CD4-positive, alpha-beta T cell treated with Interleukin-10 for 1 hour (primary cell): ENCODE data around the gene CFDP1.
"Not testable (repeated sequence)": the region's sequence is repeated elsewhere in the genome, so short reads cannot be mapped to it uniquely, and the experiment has no call there.

Source experiments
- DNase-seq: peaks from one replicate; pipeline ENCODE4 v3.0.0-alpha.2; 2020

CFDP1 gene

DNA sequence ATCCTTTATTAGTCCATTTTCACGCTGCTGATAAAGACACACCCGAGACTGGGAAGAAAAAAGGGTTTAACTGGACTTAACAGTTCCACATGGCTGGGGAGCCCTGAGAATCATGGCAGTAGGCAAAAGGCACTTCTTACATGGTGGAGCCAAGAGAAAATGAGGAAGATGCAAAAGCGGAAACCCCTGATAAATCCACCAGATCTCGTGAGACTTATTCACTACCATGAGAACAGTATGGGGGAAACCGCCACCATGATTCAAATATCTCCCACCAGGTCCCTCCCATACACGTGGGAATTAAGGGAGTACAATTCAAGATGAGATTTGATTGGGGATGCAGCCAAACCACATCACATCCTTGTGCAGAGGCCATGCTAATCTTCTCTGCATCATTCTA is 146.9 kb downstream of the CFDP1 start:
- no peak for DNase-seq

DNA sequence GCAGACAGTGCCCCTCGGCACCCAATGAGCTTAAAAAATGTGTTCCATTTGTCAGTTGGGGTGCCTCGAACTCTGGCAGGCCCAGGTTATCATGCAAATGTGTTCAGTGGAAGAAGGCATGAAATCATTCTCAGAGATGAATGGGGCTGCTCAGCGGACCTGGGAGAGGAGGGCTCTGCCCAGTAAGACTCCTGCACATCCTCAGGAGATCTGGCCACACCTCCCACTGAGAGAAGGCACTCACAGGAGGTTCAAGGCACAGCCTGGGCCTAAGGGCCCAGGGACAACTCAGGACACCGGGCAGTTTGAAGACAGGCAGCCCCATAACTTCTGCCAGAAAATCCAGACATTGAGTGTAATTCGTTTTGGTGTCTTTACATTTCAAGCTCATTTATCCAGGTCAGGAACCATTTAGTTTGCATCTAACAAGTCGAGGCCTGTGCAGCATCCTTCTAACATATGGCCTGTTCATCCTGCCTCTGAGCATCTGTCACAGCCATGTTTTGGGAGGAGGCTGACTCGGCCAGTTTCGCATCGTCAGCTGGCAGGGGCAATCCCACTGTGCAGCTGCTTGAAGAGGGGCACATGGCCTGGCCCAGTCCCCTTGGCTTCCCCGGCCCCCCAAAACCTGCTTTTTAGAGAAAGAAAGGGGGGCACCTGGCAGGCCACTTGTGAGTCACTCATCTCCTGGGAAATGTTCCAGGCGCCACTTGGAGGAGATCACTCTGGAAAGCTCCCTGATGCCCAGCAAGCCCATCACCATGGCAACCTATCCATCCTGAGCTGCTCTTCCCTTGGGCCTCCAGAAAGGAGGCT is 150.6 kb downstream of the CFDP1 start:
- DNase-seq, result no peak

DNA sequence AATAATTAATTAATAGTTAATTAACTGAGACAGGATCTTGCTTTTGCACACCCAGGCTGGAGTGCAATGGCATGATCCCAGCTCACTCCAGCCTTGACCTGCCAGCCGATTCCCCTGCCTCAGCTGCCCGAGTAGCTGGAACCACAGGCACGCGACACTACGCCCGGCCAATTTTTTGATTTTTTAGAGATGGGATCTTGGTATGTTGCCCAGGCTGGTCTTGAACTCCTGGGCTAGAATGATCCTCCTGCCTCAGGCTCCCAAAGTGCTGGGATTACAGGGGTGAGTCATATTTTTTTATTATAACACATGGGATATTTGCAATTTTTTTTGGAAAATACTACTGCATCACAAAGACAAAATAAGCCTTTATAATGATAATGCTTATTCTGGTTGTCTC is 151.5 kb downstream of the CFDP1 start:
- no peak for DNase-seq

DNA sequence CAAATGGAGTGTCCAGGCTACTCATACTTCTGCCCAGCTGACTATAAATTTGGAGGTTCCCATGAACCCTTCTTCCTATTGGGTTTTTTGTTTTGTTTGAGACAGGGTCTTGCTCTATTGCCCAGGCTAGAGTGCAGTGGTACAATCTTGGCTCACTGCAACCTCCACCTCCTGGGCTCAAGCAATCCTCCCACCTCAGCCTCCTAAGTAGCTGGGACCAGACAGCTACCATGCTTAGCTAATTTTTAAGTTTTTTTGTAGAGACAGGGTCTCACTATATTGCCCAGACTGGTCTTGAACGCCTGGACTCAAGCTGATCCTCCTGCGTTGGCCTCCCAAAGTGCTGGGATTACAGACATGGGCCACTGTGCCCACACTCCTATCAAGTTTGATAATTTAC is 152.3 kb downstream of the CFDP1 start:
- not testable (repeated sequence) for DNase-seq

DNA sequence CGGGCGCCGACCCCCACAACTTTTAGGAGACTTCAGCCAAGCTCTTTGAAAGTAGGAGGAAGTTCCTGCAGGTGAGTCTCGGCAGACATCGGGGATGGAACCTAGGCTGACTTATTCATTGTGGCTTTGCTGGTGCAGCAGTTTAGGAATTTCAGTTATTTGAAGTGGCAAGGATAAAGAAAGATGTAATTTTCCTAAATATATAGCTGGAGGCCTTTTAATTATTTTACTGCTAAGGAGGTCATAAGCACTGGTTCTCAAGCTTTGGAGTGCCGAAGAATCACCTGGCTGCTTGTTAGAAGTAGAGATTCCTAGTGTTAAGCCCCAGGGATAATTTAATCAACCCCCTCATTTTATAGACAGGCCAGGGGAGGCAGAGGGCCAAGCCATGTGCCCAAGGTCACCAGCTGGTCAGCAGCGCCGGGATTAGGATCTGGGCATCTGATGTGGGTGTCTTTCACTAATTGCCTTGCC is 152.9 kb downstream of the CFDP1 start:
- DNase-seq, result no peak

DNA sequence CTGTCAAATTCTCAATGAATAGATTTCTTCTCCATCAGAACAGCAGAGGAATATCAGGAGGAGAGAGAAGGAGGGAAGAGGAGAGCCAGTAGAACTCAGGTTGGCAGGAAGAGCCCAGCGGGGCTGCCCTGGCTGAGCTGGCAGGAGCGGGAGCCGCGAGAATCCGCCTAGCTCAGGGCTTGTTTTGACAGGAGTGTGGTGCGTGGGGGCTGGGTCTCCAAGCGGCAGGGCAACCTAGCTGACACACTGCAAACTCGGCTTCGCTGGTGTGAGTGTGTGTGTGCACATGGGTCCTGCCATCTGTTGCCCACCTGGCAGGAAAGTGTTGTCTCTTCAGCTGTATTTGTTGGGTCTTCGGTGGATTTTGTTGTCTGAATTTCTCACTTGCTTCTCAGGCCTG is 154.0 kb downstream of the CFDP1 start:
- no peak for DNase-seq

DNA sequence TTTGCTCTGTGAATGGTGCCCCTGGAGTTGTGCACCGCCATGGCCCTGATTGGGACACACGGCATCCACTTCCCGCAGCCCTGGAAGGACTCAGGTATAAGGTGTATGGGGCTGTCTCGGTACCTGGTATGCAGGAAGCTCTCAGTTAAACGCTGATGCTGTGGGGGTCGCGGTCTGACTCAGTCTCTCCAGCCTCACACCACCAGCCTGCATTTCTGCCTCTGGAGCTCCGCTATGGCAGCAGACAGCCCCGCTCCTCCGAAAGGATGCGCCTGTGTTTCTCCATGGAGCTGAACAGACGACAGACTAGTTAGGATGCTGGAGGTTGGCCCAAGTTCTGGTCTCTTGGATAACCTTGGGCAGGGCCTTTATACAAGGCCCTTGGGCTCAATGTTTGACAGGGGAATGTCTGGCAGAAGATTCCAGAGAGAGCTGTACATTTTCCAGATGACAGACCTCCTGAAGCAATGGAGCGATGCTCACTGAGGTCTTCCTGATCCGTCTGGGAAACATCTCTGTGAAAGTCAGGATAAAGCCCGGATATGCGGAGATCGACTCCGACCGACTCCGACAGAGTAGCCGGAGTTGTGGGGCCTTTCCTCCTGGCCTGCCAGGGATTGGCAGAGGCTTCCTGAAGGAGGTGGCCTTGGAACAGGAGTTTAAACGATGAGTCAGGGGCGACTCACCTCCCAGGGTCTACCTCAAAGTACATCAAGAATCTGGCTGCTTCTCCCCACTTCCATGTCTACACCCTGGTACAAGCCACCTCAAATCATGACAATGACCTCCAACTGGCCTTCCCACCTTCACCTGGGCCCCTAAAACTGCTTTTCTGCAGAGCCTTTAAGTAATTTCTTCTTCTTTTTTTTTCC is 160.0 kb downstream of the CFDP1 start:
- no peak for DNase-seq

DNA sequence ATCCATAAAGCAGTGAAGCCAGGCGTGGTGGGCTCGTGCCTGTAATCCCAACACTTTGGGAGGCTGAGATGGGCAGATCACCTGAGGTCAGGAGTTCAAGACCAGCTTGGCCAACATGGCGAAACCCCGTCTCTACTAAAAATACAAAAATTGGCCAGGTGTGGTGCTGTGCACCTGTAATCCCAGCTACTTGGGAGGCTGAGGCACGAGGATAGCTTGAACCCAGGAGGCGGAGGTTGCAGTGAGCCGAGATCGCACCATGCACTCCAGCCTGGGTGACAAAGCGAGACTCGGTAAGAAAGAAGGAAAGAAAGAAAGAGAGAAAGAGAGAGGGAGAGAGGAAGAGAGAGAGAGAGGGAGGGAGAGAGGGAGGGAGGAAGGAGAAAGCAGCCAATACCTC is 160.7 kb downstream of the CFDP1 start:
- not testable (repeated sequence) for DNase-seq

DNA sequence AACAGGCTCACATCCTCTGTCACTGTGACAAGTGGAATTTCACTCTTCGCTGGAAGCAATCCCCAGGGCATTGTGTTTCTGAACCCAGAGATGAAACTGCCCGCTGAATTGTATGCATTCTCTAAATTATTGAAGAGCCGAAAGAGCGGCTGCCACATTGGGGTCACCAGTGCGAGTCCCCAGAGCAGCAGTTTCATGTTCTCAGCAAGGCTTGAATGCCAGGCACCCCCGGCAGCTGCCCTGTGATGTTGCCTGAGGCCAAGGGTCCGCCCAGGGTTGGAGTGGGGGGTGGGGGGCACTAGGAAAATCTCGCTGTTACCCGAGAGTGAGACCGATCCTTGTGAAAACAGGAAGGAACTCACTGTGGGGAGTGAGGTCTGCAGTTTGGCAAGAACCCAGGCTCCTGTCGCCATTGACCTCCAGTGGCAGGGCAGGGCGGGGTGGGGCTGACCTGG is 161.2 kb downstream of the CFDP1 start:
- no peak for DNase-seq

DNA sequence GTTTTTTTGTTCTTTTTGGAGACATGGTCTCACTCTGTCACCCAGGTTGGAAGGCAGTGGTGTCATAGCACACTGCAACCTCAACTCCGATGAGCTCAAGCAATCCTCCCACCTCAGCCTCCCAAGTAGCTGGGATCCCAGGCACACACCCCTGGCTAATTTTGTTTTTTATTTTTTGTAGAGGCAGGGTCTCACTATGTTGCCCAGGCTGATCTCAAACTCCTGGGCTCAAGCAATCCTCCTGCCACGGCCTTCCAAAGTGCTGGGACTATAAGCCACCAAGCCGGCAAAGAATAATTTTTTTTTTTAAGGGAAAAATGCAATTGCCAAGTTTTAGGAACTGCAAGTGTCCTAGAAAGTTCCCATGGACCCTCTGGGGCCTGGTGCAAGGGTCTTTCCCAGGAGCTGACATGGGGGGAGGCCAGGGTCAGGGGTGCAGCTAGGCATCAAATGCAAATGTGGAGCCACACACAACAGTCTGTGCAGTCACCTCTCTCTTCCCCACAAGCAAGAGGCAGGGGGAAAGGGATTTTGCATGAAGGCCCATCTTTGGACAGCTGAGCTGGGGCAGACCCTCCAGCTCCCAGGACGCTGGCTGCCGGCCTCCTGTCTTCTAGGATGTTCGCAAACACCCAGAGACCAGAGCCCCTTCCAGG is 161.7 kb downstream of the CFDP1 start:
- no peak for DNase-seq

DNA sequence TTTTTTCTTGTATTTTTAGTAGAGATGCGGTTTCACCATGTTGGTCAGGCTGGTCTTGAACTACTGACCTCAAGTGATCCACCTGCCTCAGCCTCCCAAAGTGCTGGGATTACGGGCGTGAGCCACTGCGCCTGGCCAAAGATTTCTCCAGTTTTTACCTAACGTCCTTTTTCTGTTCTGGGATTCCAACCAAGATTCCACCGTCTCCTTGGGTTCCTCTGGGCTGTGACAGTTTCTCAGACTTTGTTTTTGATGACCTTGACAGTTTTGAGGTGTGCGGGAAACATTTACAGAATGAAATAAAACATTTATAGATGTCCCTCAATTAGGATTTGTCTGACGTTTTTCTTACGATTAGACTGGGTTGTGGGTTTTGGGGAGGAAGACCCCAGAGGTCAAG is 163.9 kb downstream of the CFDP1 start:
- not testable (repeated sequence) for DNase-seq

DNA sequence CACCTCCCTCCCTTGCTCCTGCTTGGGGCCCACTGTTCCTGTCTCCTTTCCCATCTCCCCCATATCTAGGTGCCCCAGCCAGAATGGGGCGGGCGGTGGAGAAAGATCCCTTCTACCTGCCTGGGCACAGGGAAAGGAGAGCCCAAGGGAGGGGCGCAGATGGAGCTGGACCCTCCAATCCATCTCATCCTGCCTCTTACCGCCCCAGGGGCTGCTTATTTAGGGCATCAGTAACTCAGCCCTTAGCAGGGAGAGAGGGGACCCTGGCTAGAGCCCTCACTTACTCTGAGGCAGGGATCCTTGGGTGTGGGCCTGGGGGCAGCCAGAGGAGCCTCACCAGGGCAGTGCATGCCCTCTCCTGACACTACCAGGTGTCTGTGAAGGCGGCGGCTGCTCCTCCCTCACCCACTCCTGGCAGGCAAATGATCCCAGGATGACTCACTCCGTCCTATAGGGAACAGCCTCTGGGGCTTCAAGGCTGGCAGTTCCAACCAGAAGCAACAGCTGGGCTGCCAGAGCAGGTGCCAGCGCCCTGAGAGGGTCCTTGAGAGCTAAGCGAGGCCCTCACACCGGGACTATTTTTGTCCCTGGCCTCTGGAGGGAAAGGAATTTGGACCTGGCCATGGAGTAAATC is 165.6 kb downstream of the CFDP1 start:
- DNase-seq, result no peak

DNA sequence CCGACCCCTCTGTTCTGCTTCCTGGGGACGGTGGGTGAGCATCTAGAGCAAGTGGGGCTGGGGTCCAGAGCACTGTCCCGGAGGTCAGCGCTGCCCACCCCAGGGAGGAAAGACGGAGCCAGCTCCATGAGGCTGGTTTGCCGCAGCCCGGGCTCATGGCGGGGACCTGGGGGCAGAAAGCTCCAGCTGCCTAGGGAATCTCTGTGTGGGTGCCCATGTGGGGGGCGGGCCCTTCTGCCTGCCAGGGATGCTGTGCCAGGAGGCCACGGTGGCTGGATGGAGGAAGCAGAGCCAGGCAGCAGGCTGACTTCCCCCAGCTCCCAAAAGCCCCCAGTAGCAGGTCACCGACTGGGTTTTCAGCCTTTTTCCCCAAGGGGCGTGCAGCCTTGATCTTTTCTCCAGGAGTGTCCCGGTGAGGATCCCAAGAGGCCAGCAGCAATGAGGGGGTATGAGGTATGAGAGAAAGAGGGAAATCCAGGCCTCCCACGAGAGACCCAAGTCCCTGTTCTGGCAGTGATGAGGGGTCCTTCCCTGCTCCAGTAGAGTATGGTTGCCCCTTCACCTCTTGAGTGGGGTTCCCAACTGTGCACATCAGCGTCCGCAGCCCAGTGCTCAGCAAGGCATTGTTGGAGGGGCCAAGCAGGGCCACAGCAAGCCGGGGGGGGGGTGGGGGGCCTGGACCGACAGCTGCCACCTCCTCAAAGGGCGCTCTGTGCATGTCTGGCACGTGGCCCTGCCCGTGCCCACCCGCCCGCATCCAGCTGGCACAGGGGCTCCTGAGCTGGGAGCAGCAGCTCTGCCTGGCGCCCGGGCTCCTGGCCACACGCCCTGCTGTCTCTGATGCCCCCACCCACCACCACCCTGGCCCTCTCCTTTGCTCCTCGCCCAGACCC is 166.3 kb downstream of the CFDP1 start:
- no peak for DNase-seq

DNA sequence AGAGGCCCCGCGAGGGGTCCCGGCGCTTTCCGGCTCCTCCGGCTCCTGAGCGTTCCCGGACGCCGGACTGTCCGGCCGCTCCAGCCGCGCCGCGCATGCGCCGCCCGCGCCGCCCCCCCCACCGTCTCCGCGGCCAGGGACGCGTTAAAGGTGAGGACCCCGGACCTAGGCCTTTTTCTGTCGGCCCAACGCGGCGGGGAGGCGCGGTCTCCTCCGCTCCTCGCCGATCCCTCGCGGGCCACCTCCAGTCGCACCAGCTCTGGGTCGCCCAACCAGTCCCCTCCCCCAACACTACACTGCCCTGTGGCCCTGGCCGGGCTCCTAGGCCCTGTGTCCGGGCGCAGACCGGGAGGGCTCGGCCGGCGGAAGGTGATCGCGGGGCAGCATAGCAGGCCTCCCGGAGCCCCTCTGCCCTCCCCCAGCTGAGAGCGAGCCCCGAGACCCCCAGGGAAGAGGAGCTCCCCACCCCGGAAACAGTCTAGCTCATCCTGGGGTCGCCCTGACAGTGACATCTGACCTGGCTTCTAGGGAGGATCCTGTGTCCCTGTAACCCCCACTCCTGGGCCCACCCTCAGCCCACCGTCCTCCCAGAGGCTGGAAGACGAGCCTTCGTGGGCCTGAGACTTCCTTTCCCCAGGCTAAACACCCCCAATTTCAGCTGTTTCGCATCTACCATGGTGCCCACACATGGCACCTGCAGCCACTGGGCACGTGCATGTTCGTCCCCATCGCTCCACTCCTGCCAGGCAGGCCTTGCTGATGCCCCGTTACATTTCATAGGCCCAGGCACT is 167.2 kb downstream of the CFDP1 start:
- no peak for DNase-seq

DNA sequence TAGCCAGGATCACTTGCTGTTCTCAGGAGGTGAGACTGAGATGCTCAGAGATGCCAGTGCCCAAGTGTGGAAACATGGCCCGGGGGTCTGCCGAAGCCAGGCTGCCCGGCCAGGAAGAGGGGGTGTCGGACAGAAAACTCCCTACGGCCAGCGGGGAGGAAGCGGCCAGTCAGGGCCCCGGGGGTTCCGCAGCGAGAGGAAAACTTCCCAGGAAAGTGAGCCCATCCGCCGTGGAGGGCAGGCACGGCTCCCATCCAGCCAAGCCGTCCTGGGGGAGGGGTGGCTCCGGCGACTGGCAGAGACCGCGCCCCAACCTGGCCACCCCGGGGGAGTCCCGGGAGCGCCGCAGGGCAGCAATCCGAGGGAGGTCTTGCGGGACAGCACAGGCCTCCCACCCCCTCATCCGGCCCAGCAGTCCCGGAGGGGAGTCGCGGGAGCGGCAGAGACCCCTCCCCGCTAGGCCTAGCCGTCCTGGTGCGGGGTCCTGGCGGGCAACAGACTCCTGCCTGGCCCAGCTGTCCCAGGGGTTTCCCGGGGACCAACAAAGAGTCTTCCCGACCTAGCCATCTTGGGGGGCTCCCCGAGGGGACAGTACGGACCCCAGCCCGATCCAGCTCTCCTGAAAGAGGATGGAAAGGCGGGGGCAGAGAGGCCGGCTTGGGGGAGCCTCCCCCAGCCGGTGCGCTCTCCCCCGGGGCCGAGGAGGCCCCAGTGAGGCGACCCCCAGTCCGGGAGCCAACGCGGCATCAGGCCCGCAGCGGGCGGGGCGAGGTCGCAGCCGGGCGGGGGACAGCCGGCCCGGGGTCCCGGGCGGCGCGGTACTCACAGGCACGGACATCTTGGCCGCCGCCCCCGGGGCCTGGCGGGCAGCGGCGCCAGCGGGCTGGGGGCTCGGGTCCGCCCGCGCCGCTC is 168.0 kb downstream of the CFDP1 start:
- no peak for DNase-seq

DNA sequence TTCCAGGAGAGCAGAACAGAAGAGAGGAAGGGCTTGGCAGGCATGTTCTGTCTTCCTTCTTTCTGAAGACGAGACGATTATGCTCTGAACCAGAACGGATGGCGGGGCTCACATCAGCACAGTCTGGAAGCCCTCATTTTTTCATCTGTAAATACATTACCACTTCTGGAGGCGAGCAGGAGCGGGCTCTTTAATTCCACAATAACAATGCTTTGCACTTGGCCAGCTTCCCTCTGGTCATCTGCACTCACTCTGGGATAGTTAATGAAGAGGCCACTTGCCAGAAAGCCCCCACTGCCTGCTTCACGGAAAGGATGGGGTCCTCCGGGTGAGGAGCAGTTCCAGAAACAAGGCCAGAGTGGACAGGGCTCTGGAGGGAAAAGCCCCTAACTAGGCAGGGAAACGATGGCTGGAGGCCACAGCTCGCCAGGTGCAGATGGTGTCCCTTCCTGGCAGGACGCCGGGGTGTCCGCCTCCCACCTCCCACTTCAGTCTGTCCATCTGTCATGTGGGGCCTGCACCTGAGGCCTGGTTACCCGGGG is 168.8 kb downstream of the CFDP1 start:
- DNase-seq, result no peak

DNA sequence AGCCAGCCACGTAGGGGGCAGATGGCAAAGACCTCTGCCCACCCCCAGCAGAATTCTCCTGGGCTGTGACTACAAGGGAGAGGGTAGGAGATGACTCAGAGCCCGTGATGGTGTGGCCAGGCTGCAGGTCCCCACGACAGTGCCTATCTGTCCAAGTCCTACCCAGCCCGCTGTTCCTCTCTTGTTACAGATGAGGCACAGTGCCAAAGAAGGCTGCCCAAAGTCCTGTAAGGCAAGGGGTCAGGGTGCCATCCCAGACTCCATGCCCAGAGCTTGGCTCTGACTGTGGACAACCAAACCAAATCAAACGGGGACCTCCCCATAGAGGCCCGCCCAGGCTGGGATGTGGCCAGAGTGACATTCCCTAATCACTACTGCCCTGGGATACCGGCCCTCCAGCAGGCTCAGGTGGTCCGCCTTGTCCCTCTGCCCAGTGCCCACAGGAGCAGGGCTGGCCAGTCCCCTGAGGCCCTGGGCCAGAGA is 169.3 kb downstream of the CFDP1 start:
- DNase-seq, result no peak

DNA sequence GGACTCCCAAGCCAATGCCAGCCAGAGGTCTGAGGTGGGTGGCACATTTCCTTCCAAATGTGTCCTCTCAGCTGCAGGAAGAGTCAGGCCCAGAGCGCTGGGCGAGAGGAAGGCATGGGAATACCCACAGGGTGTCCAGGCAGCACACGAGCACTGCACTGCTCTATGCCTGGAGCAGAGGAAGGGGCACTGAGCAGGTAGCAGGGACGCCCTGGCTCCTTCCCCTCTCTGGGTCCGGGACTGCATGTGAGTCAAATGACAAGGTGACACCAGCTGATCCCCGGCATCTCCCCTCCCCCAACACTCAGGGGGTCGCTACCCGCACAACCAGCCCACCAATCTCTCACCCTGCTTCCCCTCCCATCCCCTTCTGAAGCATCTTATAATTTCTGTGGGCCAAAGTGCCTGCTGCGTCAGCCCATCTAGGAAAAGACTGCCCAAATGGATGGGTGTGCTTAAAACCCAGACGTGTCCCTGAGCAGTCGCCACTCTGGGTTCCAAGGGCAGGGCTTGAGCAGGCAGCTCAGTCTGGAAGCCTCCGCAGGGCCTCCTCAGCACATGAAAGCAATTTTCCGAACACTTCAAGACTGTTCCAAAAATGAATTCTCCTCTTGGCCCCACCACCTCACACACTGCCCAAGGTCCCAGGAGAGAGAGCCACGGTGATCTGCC is 169.9 kb downstream of the CFDP1 start:
- no peak for DNase-seq

DNA sequence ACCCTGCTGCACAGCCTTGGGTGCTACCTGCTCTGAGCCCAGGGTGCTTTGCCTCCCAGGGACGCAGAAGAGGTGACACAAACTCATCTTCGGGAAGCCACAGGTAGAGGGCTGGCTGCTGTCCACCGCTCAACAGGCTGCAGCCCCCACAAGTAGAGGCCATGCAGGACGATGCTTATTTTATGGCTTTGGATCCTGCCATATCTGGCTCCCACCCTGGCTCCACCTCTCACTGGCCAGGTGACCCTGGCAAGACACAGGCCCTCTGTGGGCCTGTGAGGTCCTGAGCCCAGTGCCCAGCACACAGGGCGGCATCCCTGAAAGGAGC is 170.5 kb downstream of the CFDP1 start:
- no peak for DNase-seq
